Brain microvascular endothelial cell (primary cell): Measurements from ENCODE around the gene NLRP1.

Experiments
- DNase-seq: peaks from one replicate; pipeline ENCODE4 v3.0.0-alpha.2; 2020
- H3K27ac ChIP-seq: fragments of 250-450 bp; sonication (Bioruptor Pico); 2 replicates; pipeline ENCODE4 v1.5.1; 2020; ENCODE audit warnings: mild to moderate bottlenecking, moderate library complexity
- H3K27me3 ChIP-seq: fragments of 250-450 bp; sonication (Bioruptor Pico); replicated peaks from 2 replicates; pipeline ENCODE4 v1.5.1; 2020; ENCODE audit warnings: mild to moderate bottlenecking
- H3K36me3 ChIP-seq: fragments of 250-450 bp; sonication (Bioruptor Pico); replicated peaks from 2 replicates; pipeline ENCODE4 v1.5.1; 2020; ENCODE audit warnings: mild to moderate bottlenecking
- H3K4me3 ChIP-seq: 2 replicates; pipeline ENCODE4 v1.5.1; 2011; ENCODE audit warnings: low read depth, mild to moderate bottlenecking, control low read depth, low read length, moderate library complexity
- in situ Hi-C: cut with HindIII; loops from 2 replicates; pipeline ENCODE4 v1.10.0; 2017; ENCODE audit warnings: low sequenced_read_pairs, low pct_ligation_motif_present
- TF ChIP-seq, protein P1 (sequence below): IDR thresholded peaks from 2 replicates; pipeline ENCODE4 v1.5.1; 2011; ENCODE audit warnings: low read depth, mild to moderate bottlenecking, moderate library complexity, low read length, control low read depth, inconsistent platforms; ENCODE audit errors: missing control alignments

Gene NLRP1

DNA sequence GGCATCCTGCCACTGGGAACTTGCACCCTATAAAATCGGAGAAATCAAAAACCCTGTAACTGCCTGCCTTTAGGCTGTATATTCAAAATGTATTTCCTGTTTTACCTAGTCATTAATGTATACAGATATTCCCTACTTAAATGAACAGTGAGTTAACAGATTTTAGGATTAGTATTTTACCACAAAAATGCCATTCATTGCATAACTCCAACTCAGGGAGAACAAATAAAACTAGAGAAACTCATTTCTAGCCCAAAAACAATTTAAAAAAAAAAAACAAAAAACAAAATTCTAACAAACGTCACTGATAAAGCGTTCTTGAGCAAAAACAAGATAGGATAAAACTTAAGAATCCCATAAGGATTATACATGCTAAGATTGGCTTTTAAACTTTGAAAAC lies 111.8 kb downstream of the NLRP1 start:
- TF ChIP-seq, protein P1, sequence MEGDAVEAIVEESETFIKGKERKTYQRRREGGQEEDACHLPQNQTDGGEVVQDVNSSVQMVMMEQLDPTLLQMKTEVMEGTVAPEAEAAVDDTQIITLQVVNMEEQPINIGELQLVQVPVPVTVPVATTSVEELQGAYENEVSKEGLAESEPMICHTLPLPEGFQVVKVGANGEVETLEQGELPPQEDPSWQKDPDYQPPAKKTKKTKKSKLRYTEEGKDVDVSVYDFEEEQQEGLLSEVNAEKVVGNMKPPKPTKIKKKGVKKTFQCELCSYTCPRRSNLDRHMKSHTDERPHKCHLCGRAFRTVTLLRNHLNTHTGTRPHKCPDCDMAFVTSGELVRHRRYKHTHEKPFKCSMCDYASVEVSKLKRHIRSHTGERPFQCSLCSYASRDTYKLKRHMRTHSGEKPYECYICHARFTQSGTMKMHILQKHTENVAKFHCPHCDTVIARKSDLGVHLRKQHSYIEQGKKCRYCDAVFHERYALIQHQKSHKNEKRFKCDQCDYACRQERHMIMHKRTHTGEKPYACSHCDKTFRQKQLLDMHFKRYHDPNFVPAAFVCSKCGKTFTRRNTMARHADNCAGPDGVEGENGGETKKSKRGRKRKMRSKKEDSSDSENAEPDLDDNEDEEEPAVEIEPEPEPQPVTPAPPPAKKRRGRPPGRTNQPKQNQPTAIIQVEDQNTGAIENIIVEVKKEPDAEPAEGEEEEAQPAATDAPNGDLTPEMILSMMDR: no peak
- Histone ChIP-seq H3K4me3 (no peak overlapping the region), H3K36me3 (peaks cover 29% of the 10 kb centered on the region), H3K27me3 (no peaks in the 10 kb centered on the region), H3K27ac (no peak overlapping the region)
- in situ Hi-C loops: no loop called here
- no peak for DNase-seq

DNA sequence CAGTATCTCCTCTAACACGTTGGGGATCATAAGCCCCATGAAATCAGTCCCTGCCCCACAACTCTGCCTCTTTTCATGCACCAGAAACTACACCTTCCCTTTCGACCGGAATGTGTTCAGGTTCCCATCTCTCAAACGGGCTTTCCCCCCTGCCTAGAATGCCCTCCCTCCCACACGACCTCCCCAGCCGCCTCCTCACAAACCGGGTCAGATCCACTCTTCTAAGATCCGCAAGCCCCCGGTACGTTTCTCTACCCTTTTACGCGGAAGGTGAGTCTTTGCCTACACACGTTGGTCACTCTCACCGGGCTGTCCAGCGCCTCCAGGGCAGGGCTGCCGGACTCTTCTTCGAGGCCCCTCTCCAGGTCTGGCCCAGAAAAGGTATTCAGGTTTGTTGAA lies 116.2 kb downstream of the NLRP1 start:
- TF ChIP-seq, protein P1: no peak
- Histone ChIP-seq H3K27me3 (no peaks in the 10 kb centered on the region), H3K27ac (no peak overlapping the region), H3K4me3 (peak overlapping the region; percentile 86), H3K36me3 (peaks cover 3% of the 10 kb centered on the region)
- in situ Hi-C loops: no loop called here
- no peak for DNase-seq

DNA sequence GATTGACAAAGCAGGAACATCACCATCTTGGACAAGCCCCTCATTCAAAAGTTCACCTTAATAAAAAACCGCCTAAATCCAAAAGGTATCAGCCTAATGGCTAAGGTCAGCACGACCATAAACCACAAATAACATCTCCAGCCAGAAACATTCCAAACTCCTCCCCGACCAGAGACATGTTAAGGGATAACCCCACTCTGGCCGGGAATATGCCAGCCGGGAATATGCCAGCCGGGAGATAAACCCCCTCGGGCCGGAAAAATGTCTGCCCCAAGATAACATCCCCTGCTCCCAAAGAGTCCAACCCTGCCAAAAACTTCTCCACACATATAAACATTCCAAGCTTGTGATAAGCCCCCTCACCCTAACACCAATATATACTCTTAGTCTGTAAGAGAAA lies 116.9 kb downstream of the NLRP1 start:
- H3K4me3 ChIP-seq: peak overlapping the region; percentile 86
- no peaks in the 10 kb centered on the region for H3K27me3 ChIP-seq
- H3K36me3 ChIP-seq: peaks cover 3% of the 10 kb centered on the region
- in situ Hi-C loops: no loop called here
- DNase-seq: no peak
- H3K27ac ChIP-seq: no peak overlapping the region
- TF ChIP-seq, protein P1: no peak

DNA sequence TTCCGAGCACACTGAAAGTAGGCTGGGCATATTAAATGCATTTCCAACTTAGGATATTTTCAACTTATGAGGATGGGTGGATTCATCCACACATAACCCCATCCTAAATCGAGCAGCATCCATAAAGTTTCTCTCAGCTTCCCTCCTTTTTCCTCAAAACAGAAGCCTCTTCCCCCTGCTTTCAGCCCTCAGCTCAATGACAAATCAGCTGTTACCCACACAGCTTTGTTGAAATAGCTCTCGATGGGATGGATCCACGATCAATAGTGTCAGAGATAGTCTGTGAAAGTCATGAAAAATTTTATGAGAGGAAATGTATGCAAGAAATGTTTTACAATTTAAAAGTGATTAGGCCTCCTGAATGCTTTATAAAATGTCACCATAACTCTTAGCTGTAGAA lies 118.0 kb downstream of the NLRP1 start:
- in situ Hi-C loops: no loop called here
- Histone ChIP-seq H3K27ac (no peak overlapping the region), H3K36me3 (peaks cover 4% of the 10 kb centered on the region), H3K4me3 (no peak overlapping the region), H3K27me3 (no peaks in the 10 kb centered on the region)
- TF ChIP-seq, protein P1: no peak
- no peak for DNase-seq

DNA sequence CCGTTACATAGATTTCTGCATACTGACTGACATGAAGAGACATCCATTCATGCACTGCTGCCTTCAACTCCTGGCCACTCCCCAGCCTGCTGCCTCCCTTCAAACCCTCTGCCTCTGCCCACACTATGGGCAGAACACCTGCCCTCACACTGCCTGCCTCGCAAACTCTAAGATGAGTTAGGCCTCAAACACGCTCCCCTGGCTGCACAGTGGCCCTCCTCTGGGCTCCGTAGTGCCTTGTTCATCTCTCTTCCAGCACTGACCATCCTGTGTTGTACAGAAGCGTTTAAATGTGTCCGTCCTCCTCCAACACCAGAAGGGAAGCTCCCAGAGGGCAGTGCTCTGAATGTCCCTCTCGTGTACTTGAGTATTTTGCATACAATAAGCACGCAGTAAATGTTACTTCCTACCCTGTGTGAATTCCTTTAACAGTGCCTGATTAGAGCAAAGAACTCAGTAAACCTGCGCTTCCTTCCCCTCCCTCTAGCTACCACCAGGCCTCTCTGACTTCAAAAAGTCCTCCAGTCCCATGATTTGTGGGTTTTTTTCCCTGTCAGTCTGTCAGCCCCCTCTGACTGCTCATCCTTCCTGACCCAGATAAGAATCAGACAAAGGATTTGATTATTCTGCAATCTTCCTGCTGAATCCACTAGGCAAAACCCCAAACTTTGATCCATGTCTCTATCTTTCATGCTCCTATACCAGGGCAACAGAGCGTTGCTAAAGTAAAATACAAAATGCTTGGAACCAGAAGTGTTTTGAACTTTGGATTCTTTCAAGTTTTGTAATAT lies 119.4 kb downstream of the NLRP1 start:
- Histone ChIP-seq H3K27ac (no peak overlapping the region), H3K36me3 (peaks cover 11% of the 10 kb centered on the region), H3K27me3 (no peaks in the 10 kb centered on the region), H3K4me3 (no peak overlapping the region)
- TF ChIP-seq, protein P1: no peak
- in situ Hi-C loops: no loop called here
- no peak for DNase-seq
